K562 (cell line): ENCODE data around the gene CRYBA4. TPM values are rescaled to one million over a fixed set of nuclear protein-coding genes. Genes with fewer than 3 reads are reported as not detected.
A peak's percentile ranks its signal among the peaks of the same experiment; 100 is the strongest.

Source experiments
- ATF1 ChIP-seq, 2 experiments: fragments of 450-650 bp in 1 of 2; IDR thresholded peaks; 2 replicates each; pipeline ENCODE4 v1.6.1; 2016; ENCODE audit warnings: missing compliant biosample characterization in 1 of 2, missing genetic modification characterization in 1 of 2
- CBFA2T2 ChIP-seq: fragments of 450-650 bp; conservative IDR thresholded peaks from 2 replicates; pipeline ENCODE4 v1.6.1; 2017; ENCODE audit warnings: mild to moderate bottlenecking
- CHD1 ChIP-seq: fragments of 200-600 bp; sonication (generic); IDR thresholded peaks from one replicate; pipeline ENCODE4 v1.6.1; 2012; ENCODE audit warnings: mild to moderate bottlenecking, moderate library complexity, low read length, inconsistent platforms
- COPS2 ChIP-seq: fragments of 450-650 bp; conservative IDR thresholded peaks from 2 replicates; pipeline ENCODE4 v1.6.1; 2016; ENCODE audit warnings: mild to moderate bottlenecking, moderate library complexity
- CREM ChIP-seq: IDR thresholded peaks from 2 replicates; pipeline ENCODE4 v1.6.1; 2014; ENCODE audit warnings: antibody characterized with exemption, low read depth
- HDAC2 ChIP-seq: fragments of 450-650 bp; IDR thresholded peaks from 2 replicates; pipeline ENCODE4 v1.6.1; 2016; ENCODE audit warnings: mild to moderate bottlenecking
- JUND ChIP-seq, 2 experiments: IDR thresholded peaks; 2 replicates in 1 of 2; 3 replicates in 1 of 2; pipeline ENCODE4 v1.6.1; 2011; ENCODE audit warnings: borderline replicate concordance in 2 of 2, low read depth in 2 of 2, low read length in 2 of 2, improper control_type of control experiment in 1 of 2, missing biosample characterization in 1 of 2, missing genetic modification characterization in 1 of 2, missing genetic modification reagents in 1 of 2
- MEIS2 ChIP-seq: fragments of 450-650 bp; IDR thresholded peaks from 2 replicates; pipeline ENCODE4 v1.6.1; 2014; ENCODE audit warnings: mild to moderate bottlenecking; ENCODE audit not compliant: partially characterized antibody
- NEUROD1 ChIP-seq: fragments of 150-350 bp; IDR thresholded peaks from 2 replicates; pipeline ENCODE4 v1.6.1; 2014; ENCODE audit warnings: borderline replicate concordance, low read length, low read depth; ENCODE audit not compliant: partially characterized antibody
- PCBP2 ChIP-seq: fragments of 200-400 bp; formaldehyde crosslinking; IDR thresholded peaks from 2 replicates; pipeline ENCODE4 v1.6.1; 2018; ENCODE audit warnings: low read length, low read depth, mild to moderate bottlenecking, moderate library complexity; ENCODE audit not compliant: poor library complexity, severe bottlenecking
- POLR2AphosphoS2 ChIP-seq: IDR thresholded peaks from 2 replicates; pipeline ENCODE4 v1.6.1; 2012; ENCODE audit warnings: low read length, improper control_type of control experiment
- SMARCA4 ChIP-seq: fragments of 450-650 bp; IDR thresholded peaks from 2 replicates; pipeline ENCODE4 v1.6.1; 2016
- ZNF347 ChIP-seq: fragments of 450-650 bp; formaldehyde crosslinking; IDR thresholded peaks from 2 replicates; pipeline ENCODE4 v1.4.0; 2020; ENCODE audit warnings: low read depth, mild to moderate bottlenecking, moderate library complexity
- ZNF766 ChIP-seq: fragments of 200-800 bp; sonication (Bioruptor generic); conservative IDR thresholded peaks from 2 replicates; pipeline ENCODE4 v1.6.1; 2016; ENCODE audit warnings: missing genetic modification characterization, missing compliant biosample characterization
- polyA plus RNA-seq, 8 experiments: library from polyadenylated mRNA; depleted of rRNA in 4 of 8; stranded (reverse) in 5 of 8; unstranded in 3 of 8; fragments of >200 nt; fragmentation: Nextera tagmentation in 2 of 8; fragmentation: Illumina TruSeq in 1 of 8; extraction: Ambion mirVana in 2 of 8; extraction: Trizol in 1 of 8; gene quantifications; 2 replicates each; pipeline versions ENCODE4 v1.2.1 to v1.2.3, GENCODE V29; 2011 to 2014; ENCODE audit warnings: inconsistent platforms in 1 of 8, missing spikeins in 1 of 8
- total RNA-seq, 7 experiments: library from RNA; depleted of rRNA in 6 of 7; stranded (reverse); fragments of >200 nt in 6 of 7; fragmentation: Illumina TruSeq in 2 of 7; extraction: Trizol in 2 of 7; gene quantifications; 2 replicates each; pipeline versions ENCODE4 v1.2.1 to v1.2.3, GENCODE V29; 2011 to 2021; ENCODE audit warnings: low replicate concordance in 1 of 7

The CRYBA4 gene
- total and polyA plus RNA-seq, 9 of the 15 experiments (the other 6 are each of a cell fraction or from before 2014, with no cell fraction given): 0.59 to 3.3 (median 1.6) TPM

DNA sequence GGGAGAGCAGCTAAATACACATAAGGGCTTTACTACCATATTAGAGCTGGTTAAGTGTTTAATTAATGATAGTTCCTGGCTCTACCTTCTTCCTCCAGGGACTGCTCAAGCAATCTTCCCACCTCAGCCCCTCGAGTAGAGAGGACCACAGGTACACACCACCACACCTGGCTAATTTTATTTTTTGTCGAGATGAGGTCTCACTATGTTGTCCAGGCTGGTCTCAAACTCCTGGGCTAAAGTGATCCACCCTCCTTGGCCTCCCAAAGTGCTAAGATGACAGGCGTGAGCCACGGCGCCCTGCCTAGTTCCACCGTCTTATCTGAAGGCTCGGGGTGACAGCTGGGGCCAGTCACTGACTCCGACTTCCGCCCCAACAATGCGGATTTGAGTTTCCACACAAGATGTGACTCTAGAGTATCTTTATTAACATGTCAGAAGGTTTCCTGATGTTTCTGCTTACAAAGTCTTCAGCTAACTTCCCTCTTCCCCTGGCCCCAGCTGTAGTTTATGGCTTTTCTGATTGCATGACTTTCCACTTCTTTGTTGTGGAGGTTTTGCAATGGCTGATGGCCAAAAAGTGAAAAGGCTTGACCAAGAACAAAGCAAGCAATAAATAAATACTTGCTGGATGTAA, 48.6 kb upstream of the CRYBA4 start (continued):
- peak; percentile 37; the same call in 1 of the 2 replicates for TF ChIP-seq SMARCA4
- TF ChIP-seq MEIS2: peak; percentile 80
- TF ChIP-seq CBFA2T2: peak; percentile 49
- TF ChIP-seq ATF1 (CRISPR knock-in tag; IDR thresholded peaks at IDR 0.05): no peak
- peak; percentile 28; the same call in 1 of the 2 replicates for TF ChIP-seq ATF1 (tag; IDR thresholded peaks at IDR 0.05)
- peak; percentile 85 for TF ChIP-seq ZNF766
- no peak for TF ChIP-seq POLR2AphosphoS2
- TF ChIP-seq PCBP2: no peak
- TF ChIP-seq CREM: peak; percentile 47
- TF ChIP-seq COPS2: no peak
- peak; percentile 47; the same call in 1 of the 2 replicates for TF ChIP-seq JUND (IDR thresholded peaks at IDR 0.05; ENCODE audit: borderline replicate concordance, low read depth, low read length)
- TF ChIP-seq JUND (tag; IDR thresholded peaks at IDR 0.05; ENCODE audit: borderline replicate concordance, low read depth, low read length): no peak; the same call in 2 of the 3 replicates
- no peak for TF ChIP-seq NEUROD1
- TF ChIP-seq ZNF347 (CRISPR knock-in tag): no peak
- no peak for TF ChIP-seq CHD1
- peak; percentile 44; the same call in 1 of the 2 replicates for TF ChIP-seq HDAC2
